Esophagus muscularis mucosa (tissue), 4 donors: Measurements from ENCODE around the gene GPC5. TPM values are rescaled to one million over a fixed set of nuclear protein-coding genes. Genes with fewer than 3 reads are reported as not detected.
"Not testable (repeated sequence)": the region's sequence is repeated elsewhere in the genome, so short reads cannot be mapped to it uniquely, and the experiment has no call there.

ENCODE experiments used
- DNase-seq: peaks from one replicate; pipeline ENCODE4 v3.0.0-alpha.2; 2017; ENCODE audit errors: extremely low spot score
- H3K27ac ChIP-seq, 4 donors: fragments of 200-600 bp; sonication (generic); replicated peaks in 1 of 4; 1 replicate in 3 of 4; 2 replicates in 1 of 4; pipeline ENCODE4 v1.5.1; 2016 to 2019; ENCODE audit warnings: mild to moderate bottlenecking in 1 of 4
- H3K27me3 ChIP-seq, 4 donors: fragments of 200-600 bp; sonication (generic); one replicate each; pipeline versions ENCODE4 v1.5.1 to v1.6.0; 2016 to 2019
- H3K36me3 ChIP-seq, 4 donors: fragments of 200-600 bp; sonication (generic); one replicate each; pipeline ENCODE4 v1.5.1; 2016 to 2019
- H3K4me1 ChIP-seq, 4 donors: fragments of 200-600 bp; sonication (generic); one replicate each; pipeline ENCODE4 v1.5.1; 2016 to 2019
- H3K4me3 ChIP-seq, 4 donors: fragments of 200-600 bp; sonication (generic); 1 replicate in 2 of 4; 2 replicates in 2 of 4; pipeline ENCODE4 v1.5.1; 2016 to 2019; ENCODE audit warnings: mild to moderate bottlenecking in 4 of 4, moderate library complexity in 1 of 4
- H3K9me3 ChIP-seq, 4 donors: fragments of 200-600 bp; sonication (generic); 1 replicate in 3 of 4; 2 replicates in 1 of 4; pipeline ENCODE4 v1.5.1; 2016 to 2019
- EP300 ChIP-seq: sonication (generic); formaldehyde crosslinking; IDR thresholded peaks from one replicate; pipeline ENCODE4 v1.6.1; 2017; ENCODE audit warnings: antibody characterized with exemption
- POLR2A ChIP-seq: fragments of 450-650 bp; IDR thresholded peaks from one replicate; pipeline ENCODE4 v1.6.1; 2017; ENCODE audit warnings: antibody characterized with exemption, moderate library complexity, mild to moderate bottlenecking, low read depth
- POLR2AphosphoS5 ChIP-seq, 2 donors: sonication (generic); formaldehyde crosslinking; IDR thresholded peaks; one replicate each; pipeline ENCODE4 v1.6.1; 2017; ENCODE audit warnings: antibody characterized with exemption in 2 of 2
- WGBS: methylation state at CpG from one replicate; pipeline ENCODE4 v1.1.5; 2018; 5-methylcytosine and 5-hydroxymethylcytosine counted together
- intact Hi-C: fragments of 100-400 bp; cut with DNase I; formaldehyde crosslinking; loops from one replicate; pipeline ENCODE4 v1.15.1; 2023
- total RNA-seq, 4 donors: library from RNA; depleted of rRNA; stranded (reverse); fragments of >200 nt; gene quantifications; one replicate each; pipeline versions ENCODE4 v1.1.0 to v1.2.1, GENCODE V29; 2016
- TF ChIP-seq, protein P1 (sequence below), 3 experiments: fragments of 200-600 bp in 2 of 3; fragments of 450-650 bp in 1 of 3; sonication (generic) in 2 of 3; IDR thresholded peaks; one replicate each; pipeline ENCODE4 v1.5.1; 2017 to 2019; ENCODE audit warnings: antibody characterized with exemption in 3 of 3, mild to moderate bottlenecking in 2 of 3, moderate library complexity in 1 of 3

GPC5 gene
- total RNA-seq, 4 donors from 2014 or later = 0.13 to 0.42 (median 0.33) TPM; not detected in 1

DNA sequence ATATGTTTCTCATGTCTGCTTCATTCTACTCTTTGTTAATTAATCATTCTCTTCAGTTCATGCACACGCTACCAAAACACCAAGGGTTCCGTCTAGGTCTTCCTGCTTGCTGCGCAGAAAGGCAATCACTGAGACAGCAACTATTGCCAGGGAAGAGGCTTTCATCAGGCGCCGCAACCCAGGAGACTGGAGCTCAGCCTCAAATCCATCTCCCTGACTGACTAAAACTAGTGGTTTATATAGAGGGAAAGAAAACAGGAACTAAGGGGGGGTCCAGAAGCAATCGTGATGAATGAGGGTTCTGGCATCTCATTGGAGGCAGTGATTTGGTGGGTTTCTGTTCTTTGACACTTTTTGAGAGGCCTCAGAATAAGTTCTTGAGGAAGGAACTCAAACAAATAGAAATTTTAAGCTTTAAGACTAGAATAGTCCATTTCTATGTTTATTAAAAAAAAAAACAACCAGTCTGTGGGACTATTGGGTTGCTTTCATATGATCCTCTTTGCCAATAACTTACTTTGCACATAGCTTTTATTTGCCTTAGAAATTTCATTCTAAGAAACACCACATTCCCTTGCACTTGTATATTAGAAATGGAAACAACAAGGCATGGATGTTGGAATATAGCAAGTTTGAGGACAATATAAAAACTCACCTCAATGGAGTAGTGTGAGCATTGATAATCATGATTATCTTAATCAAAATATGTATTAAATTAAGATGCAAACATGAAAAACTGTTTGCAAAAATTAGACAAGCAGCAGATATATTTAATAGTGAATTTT, 1137.0 kb downstream of the GPC5 start:
- intact Hi-C loops = no loop called here
- 92% methylated on average over 6 of the region's 6 CpGs for WGBS

DNA sequence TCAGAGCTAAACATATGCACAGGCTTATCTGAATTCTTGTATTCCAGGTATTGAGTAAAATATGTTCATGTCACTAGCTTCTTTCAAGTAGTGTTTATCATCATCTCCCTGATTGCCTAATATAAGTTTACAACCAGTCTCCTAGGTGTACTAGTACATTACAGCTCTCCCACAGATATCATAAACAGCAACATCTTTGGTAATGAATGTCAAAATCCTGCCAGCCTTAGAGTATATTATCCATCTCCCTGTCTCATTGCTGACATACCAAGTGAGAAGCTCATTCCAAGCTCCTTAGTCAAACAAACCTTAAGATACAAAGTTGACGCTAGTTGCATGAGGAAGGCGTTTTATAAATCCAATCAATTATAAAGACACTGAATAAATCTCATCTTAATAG, 1139.0 kb downstream of the GPC5 start:
- intact Hi-C loops = no loop called here
- 34% methylated on average over 2 of the region's 2 CpGs for WGBS

More for the DNA sequence above, 1137.0 kb downstream of the GPC5 start:
- no peak overlapping the region for H3K4me3 ChIP-seq
- no peaks in the 10 kb centered on the region for H3K27me3 ChIP-seq
- H3K36me3 ChIP-seq = no peaks in the 10 kb centered on the region
- H3K9me3 ChIP-seq = no peaks in the 10 kb centered on the region
- H3K4me1 ChIP-seq = no peaks in the 10 kb centered on the region
- TF ChIP-seq EP300 (no peak), POLR2AphosphoS5 (IDR thresholded peaks at IDR 0.05) (no peak), POLR2A (no peak)
- TF ChIP-seq, protein P1, sequence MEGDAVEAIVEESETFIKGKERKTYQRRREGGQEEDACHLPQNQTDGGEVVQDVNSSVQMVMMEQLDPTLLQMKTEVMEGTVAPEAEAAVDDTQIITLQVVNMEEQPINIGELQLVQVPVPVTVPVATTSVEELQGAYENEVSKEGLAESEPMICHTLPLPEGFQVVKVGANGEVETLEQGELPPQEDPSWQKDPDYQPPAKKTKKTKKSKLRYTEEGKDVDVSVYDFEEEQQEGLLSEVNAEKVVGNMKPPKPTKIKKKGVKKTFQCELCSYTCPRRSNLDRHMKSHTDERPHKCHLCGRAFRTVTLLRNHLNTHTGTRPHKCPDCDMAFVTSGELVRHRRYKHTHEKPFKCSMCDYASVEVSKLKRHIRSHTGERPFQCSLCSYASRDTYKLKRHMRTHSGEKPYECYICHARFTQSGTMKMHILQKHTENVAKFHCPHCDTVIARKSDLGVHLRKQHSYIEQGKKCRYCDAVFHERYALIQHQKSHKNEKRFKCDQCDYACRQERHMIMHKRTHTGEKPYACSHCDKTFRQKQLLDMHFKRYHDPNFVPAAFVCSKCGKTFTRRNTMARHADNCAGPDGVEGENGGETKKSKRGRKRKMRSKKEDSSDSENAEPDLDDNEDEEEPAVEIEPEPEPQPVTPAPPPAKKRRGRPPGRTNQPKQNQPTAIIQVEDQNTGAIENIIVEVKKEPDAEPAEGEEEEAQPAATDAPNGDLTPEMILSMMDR (IDR thresholded peaks at IDR 0.05) = no peak
- DNase-seq = no peak
- H3K27ac ChIP-seq = no peak overlapping the region

GRCh38 chr13:92538164-92538563, 1139.7 kb downstream of the GPC5 start:
- no peaks in the 10 kb centered on the region for H3K4me1 ChIP-seq
- intact Hi-C loops = no loop called here
- no peak overlapping the region for H3K4me3 ChIP-seq
- H3K9me3 ChIP-seq = no peaks in the 10 kb centered on the region
- no peaks in the 10 kb centered on the region for H3K27me3 ChIP-seq
- H3K36me3 ChIP-seq = no peaks in the 10 kb centered on the region
- DNase-seq = no peak
- WGBS = 83% methylated on average over 3 of the region's 3 CpGs
- H3K27ac ChIP-seq = no peak overlapping the region
- TF ChIP-seq POLR2A (no peak), POLR2AphosphoS5 (IDR thresholded peaks at IDR 0.05) (no peak), EP300 (no peak)
- TF ChIP-seq, protein P1 (IDR thresholded peaks at IDR 0.05) = no peak

More for the DNA sequence above, 1139.0 kb downstream of the GPC5 start:
- Histone ChIP-seq H3K27ac (no peak overlapping the region), H3K36me3 (no peaks in the 10 kb centered on the region), H3K27me3 (no peaks in the 10 kb centered on the region), H3K4me1 (no peaks in the 10 kb centered on the region), H3K9me3 (no peaks in the 10 kb centered on the region), H3K4me3 (no peak overlapping the region)
- no peak for DNase-seq
- TF ChIP-seq, protein P1 (IDR thresholded peaks at IDR 0.05) = no peak
- TF ChIP-seq POLR2AphosphoS5 (IDR thresholded peaks at IDR 0.05) (no peak), POLR2A (no peak), EP300 (no peak)

DNA sequence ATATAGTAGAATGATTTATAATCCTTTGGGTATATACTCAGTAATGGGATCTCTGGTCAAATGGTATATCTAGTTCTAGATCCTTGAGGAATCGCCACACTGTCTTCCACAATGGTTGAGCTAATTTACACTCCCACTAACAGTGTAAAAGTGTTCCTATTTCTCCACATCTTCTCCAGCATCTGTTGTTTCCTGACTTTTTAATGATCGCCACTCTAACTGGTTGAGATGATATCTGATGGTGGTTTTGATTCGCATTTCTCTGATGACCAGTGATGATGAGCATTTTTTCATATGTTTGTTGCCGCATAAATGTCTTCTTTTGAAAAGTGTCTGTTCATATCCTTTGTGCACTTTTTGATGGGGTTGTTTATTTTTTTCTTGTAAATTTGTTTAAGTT, 1140.7 kb downstream of the GPC5 start:
- 95% methylated on average over 4 of the region's 4 CpGs for WGBS
- intact Hi-C loops, H3K4me3 ChIP-seq, DNase-seq, H3K27ac ChIP-seq, H3K36me3 ChIP-seq, H3K27me3 ChIP-seq, H3K4me1 ChIP-seq, H3K9me3 ChIP-seq: not testable (repeated sequence)

DNA sequence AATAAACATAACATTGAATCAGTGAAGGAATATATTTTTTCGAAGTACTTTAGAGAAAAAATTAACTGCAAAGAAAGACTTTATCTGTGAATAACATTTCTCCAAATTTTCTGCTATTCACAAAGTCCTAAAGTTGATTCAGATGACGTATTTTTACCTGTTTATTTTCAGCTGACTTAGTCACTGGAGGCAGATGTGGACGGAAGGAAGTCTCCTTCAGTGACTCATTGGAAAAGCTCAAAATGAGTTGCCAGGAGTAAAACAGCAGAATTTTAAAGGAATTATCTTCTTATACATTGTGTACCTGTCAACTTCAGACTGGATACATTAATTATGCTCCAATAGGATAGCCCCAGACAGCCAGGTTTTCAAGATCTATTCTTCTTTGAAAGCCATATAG, 1148.8 kb downstream of the GPC5 start:
- no peaks in the 10 kb centered on the region for H3K4me1 ChIP-seq
- no peak for DNase-seq
- intact Hi-C loops = no loop called here
- no peaks in the 10 kb centered on the region for H3K27me3 ChIP-seq
- H3K27ac ChIP-seq = no peak overlapping the region
- H3K4me3 ChIP-seq = no peak overlapping the region
- H3K9me3 ChIP-seq = peaks cover 0 to 3% (median 0%) of the 10 kb centered on the region in 4 donors
- no peak for TF ChIP-seq POLR2A
- no peak for TF ChIP-seq EP300
- WGBS = 70% methylated on average over 3 of the region's 3 CpGs
- H3K36me3 ChIP-seq = no peaks in the 10 kb centered on the region

DNA sequence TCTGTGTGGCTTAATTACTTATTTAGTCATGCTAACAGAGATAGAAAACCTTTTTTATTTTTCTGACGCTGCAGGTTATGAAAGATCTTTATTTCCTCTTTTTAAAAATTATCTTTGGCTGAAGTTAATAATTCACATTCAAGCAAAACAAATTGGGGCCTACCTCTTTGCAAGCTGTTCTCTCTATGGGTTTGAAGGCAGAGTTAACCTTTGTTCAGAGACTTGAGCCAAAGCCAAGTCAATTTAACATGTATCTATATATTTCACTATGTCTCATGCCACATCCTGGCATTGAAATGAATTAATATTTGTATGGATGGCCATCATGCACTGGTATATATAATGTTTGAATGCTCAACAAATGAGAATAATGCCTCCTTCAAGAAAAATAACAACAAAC, 1150.9 kb downstream of the GPC5 start:
- no peaks in the 10 kb centered on the region for H3K4me1 ChIP-seq
- intact Hi-C loops = no loop called here
- WGBS = 86% methylated on average over 1 of the region's 1 CpG
- H3K27me3 ChIP-seq = no peaks in the 10 kb centered on the region
- no peaks in the 10 kb centered on the region for H3K9me3 ChIP-seq
- H3K27ac ChIP-seq = no peak overlapping the region
- TF ChIP-seq POLR2AphosphoS5 (IDR thresholded peaks at IDR 0.05) (no peak), EP300 (no peak), POLR2A (no peak)
- TF ChIP-seq, protein P1 (IDR thresholded peaks at IDR 0.05) = no peak
- H3K4me3 ChIP-seq = no peak overlapping the region
- no peaks in the 10 kb centered on the region for H3K36me3 ChIP-seq
- no peak for DNase-seq
